GM12878 (cell line): ENCODE measurements around the gene ELF2. TPM values are rescaled to one million over a fixed set of nuclear protein-coding genes. Genes with fewer than 3 reads are reported as not detected.

Source experiments
- ATAC-seq: fragments of 200-7000 bp; cut with Tn5 transposase; 3 replicates; pipeline ENCODE4 v1.9.1; 2020; ENCODE audit warnings: mild to moderate bottlenecking, moderate library complexity
- BruUV-seq: library from RNA; stranded (reverse); fragments of 400-500 nt; replicated peaks from 2 replicates; lab custom pipeline; 2021; lab: Mats Ljungman, UMichigan
- CTCF ChIA-PET: fragments of 300-600 bp; sonication (Branson Sonifier 250); formaldehyde crosslinking; extraction: SDS; loops from one replicate; lab custom pipeline; 2021; ENCODE audit warnings: inconsistent platforms; lab: Yijun Ruan, JAX
- POLR2A ChIA-PET: fragments of 350-600 bp; formaldehyde crosslinking; extraction: SDS; loops from one replicate; lab custom pipeline; 2021; ENCODE audit warnings: inconsistent platforms; lab: Charles Lee
- RAD21 ChIA-PET: fragments of 300-600 bp; sonication (Branson Sonifier 250); formaldehyde crosslinking; loops from one replicate; lab custom pipeline; 2023; ENCODE audit warnings: antibody characterized with exemption; ENCODE audit not compliant: unreplicated experiment; lab: Charles Lee
- SMC1A ChIA-PET: fragments of 300-600 bp; sonication (Branson Sonifier 250); formaldehyde crosslinking; loops from one replicate; lab custom pipeline; 2023; ENCODE audit not compliant: unreplicated experiment, uncharacterized antibody; lab: Charles Lee
- DNase-seq: peaks from one replicate; pipeline ENCODE4 v3.0.0-alpha.2; 2011; ENCODE audit warnings: low read depth, low spot score
- FAIRE-seq: peaks from 3 replicates; lab custom pipeline; 2011; peaks lifted over from hg19 to GRCh38; lab: Jason Lieb, UNC
- H2AFZ ChIP-seq: 2 replicates; pipeline ENCODE4 v1.6.0; 2011; ENCODE audit warnings: low read depth, low read length, control low read depth; ENCODE audit not compliant: control insufficient read depth
- H3K27ac ChIP-seq: 2 replicates; pipeline ENCODE4 v1.5.1; 2011; ENCODE audit warnings: control low read depth; ENCODE audit not compliant: control insufficient read depth, insufficient read depth
- H3K27me3 ChIP-seq, 2 experiments: replicated peaks in 1 of 2; 2 replicates each; pipeline versions ENCODE4 v1.6.0 to v1.6.1; 2011; ENCODE audit warnings: low read length in 1 of 2; ENCODE audit not compliant: control insufficient read depth in 2 of 2, insufficient read depth in 2 of 2
- H3K36me3 ChIP-seq, 2 experiments: 2 replicates each; pipeline ENCODE4 v1.5.1; 2011; ENCODE audit warnings: low read length in 1 of 2; ENCODE audit not compliant: control insufficient read depth in 2 of 2, insufficient read depth in 2 of 2
- H3K4me1 ChIP-seq: 2 replicates; pipeline ENCODE4 v1.6.1; 2011; ENCODE audit warnings: mild to moderate bottlenecking, low read length, moderate library complexity, mixed read lengths; ENCODE audit not compliant: control insufficient read depth, insufficient read depth
- H3K4me2 ChIP-seq: 2 replicates; pipeline ENCODE4 v1.6.0; 2011; ENCODE audit warnings: control low read depth; ENCODE audit not compliant: control insufficient read depth, insufficient read depth
- H3K4me3 ChIP-seq: fragments of 200-600 bp; sonication (generic); 2 replicates; pipeline ENCODE4 v1.5.1; 2016
- H3K79me2 ChIP-seq: 2 replicates; pipeline ENCODE4 v1.6.0; 2011; ENCODE audit warnings: low read length; ENCODE audit not compliant: control insufficient read depth, insufficient read depth
- H3K9ac ChIP-seq: 2 replicates; pipeline ENCODE4 v1.8.0; 2011; ENCODE audit warnings: low read length, control low read depth, mixed read lengths; ENCODE audit not compliant: control insufficient read depth, insufficient read depth
- H3K9me3 ChIP-seq: replicated peaks from 3 replicates; pipeline ENCODE4 v1.5.1; 2011; ENCODE audit warnings: mild to moderate bottlenecking, low read length; ENCODE audit not compliant: control insufficient read depth, insufficient read depth
- H4K20me1 ChIP-seq: 2 replicates; pipeline ENCODE4 v1.6.0; 2011; ENCODE audit not compliant: control insufficient read depth, insufficient read depth
- PAX5 ChIP-seq: IDR thresholded peaks from 2 replicates; pipeline ENCODE4 v1.6.1; 2011; ENCODE audit warnings: low read depth, low read length, borderline replicate concordance
- SIN3A ChIP-seq: IDR thresholded peaks from 2 replicates; pipeline ENCODE4 v1.6.1; 2012; ENCODE audit warnings: low read depth, low read length, improper control_type of control experiment
- SMARCA5 ChIP-seq: fragments of 450-650 bp; IDR thresholded peaks from 2 replicates; pipeline ENCODE4 v1.6.1; 2017; ENCODE audit warnings: mild to moderate bottlenecking
- WGBS: methylation state at CpG from one replicate; pipeline ENCODE4 v1.1.6; 2016; ENCODE audit warnings: low lambda C conversion rate; ENCODE audit not compliant: insufficient replicate concordance, insufficient coverage; ENCODE audit errors: missing lambda C conversion rate; 5-methylcytosine and 5-hydroxymethylcytosine counted together
- in situ Hi-C: fragments of 300-500 bp; cut with MboI; formaldehyde crosslinking; loops from 9 replicates; pipeline ENCODE4 v1.14.3; 2018; ENCODE audit warnings: mixed read lengths
- intact Hi-C: fragments of 100-400 bp; cut with micrococcal nuclease; formaldehyde crosslinking; loops from one replicate; pipeline ENCODE4 v1.14.2; 2022; ENCODE audit not compliant: unreplicated experiment
- polyA plus RNA-seq, 11 experiments: library from polyadenylated mRNA; depleted of rRNA in 4 of 11; unstranded in 6 of 11; stranded (reverse) in 5 of 11; fragments of >200 nt; fragmentation: Nextera tagmentation in 4 of 11; fragmentation: Illumina TruSeq in 1 of 11; extraction: Ambion mirVana in 4 of 11; extraction: Trizol in 1 of 11; gene quantifications; 1 replicate in 1 of 11; 2 replicates in 10 of 11; pipeline versions ENCODE4 v1.2.1 to v1.2.3, GENCODE V29; 2011 to 2016; ENCODE audit warnings: inconsistent platforms in 2 of 11, missing spikeins in 2 of 11, low read depth in 1 of 11
- total RNA-seq, 4 experiments: library from RNA; depleted of rRNA in 3 of 4; stranded (reverse); fragments of >200 nt in 3 of 4; fragmentation: Illumina TruSeq in 1 of 4; extraction: Trizol in 1 of 4; gene quantifications; 2 replicates each; pipeline versions ENCODE4 v1.2.1 to v1.2.3, GENCODE V29; 2013 to 2021
- TF ChIP-seq, protein P1 (sequence below): fragments of 450-650 bp; IDR thresholded peaks from 2 replicates; pipeline ENCODE4 v1.6.1; 2018; ENCODE audit warnings: mild to moderate bottlenecking, low read depth, moderate library complexity; ENCODE audit not compliant: partially characterized antibody
- TF ChIP-seq, protein P2 (sequence below): IDR thresholded peaks from 2 replicates; pipeline ENCODE4 v1.6.1; 2011; ENCODE audit warnings: low read depth, mild to moderate bottlenecking, low read length, moderate library complexity, borderline replicate concordance; ENCODE audit errors: extremely low read depth
- TF ChIP-seq, protein P3 (sequence below): fragments of 450-650 bp; conservative IDR thresholded peaks from 2 replicates; pipeline ENCODE4 v1.6.1; 2017; ENCODE audit warnings: mild to moderate bottlenecking, moderate library complexity
- TF ChIP-seq, protein P4 (sequence below): fragments of 450-650 bp; IDR thresholded peaks from 2 replicates; pipeline ENCODE4 v1.6.1; 2017; ENCODE audit warnings: mild to moderate bottlenecking, moderate library complexity

The ELF2 gene
- total and polyA plus RNA-seq, 10 of the 15 experiments (the other 5 are each of a cell fraction or from before 2014, with no cell fraction given): 10.5 to 30.1 (median 20.5) TPM

DNA sequence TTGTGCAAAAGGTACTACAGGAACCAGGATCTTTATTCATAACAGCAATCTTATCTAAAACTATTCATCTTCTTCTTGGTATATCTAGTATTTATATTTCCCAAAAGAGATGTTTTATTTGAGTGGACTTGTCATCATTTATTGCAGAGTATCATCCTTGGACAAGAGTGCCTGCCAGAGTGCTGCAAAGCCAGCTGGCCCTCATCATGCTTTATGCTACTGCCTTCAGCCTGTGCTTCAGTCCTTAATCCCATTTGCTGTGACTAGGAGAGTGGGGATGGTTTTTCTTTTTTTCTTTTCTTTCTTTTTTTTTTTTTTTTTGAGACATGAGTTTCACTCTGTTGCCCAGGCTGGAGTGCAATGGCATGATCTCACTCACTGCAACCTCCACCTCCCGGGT, 33.5 kb upstream of the ELF2 start (continued):
- TF ChIP-seq, protein P1, sequence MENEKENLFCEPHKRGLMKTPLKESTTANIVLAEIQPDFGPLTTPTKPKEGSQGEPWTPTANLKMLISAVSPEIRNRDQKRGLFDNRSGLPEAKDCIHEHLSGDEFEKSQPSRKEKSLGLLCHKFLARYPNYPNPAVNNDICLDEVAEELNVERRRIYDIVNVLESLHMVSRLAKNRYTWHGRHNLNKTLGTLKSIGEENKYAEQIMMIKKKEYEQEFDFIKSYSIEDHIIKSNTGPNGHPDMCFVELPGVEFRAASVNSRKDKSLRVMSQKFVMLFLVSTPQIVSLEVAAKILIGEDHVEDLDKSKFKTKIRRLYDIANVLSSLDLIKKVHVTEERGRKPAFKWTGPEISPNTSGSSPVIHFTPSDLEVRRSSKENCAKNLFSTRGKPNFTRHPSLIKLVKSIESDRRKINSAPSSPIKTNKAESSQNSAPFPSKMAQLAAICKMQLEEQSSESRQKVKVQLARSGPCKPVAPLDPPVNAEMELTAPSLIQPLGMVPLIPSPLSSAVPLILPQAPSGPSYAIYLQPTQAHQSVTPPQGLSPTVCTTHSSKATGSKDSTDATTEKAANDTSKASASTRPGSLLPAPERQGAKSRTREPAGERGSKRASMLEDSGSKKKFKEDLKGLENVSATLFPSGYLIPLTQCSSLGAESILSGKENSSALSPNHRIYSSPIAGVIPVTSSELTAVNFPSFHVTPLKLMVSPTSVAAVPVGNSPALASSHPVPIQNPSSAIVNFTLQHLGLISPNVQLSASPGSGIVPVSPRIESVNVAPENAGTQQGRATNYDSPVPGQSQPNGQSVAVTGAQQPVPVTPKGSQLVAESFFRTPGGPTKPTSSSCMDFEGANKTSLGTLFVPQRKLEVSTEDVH: no peak

DNA sequence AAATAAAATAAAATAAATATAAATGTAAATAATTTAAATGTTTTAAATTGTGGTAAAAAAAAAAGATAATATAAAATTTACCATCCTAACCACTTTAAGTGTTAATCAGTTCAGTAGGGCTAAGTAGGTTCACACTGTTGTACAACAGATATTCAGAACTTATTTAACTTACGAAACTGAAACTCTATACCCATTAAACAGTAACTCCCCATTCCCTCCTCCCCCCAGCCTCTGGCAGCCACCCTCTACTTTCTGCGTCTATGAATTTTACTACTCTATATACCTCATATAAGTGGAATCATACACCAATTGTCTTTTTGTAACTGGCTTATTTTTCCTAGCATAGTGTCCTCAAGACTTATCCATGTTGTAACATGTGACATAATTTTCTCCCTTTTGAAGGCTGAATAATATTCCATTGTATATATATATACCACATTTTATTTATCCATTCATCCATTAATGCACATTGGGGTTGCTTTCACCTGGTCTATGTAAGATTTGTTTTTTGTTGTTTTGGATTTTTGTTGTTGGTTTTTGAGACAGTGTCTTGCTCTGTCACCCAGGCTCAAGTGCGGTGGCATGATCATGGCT, 32.5 kb upstream of the ELF2 start:
- H3K36me3 ChIP-seq: no peaks in the 10 kb centered on the region
- no peak overlapping the region for H3K9ac ChIP-seq
- H3K79me2 ChIP-seq: no peaks in the 10 kb centered on the region
- H3K4me1 ChIP-seq: peaks cover 6% of the 10 kb centered on the region
- ATAC-seq (peak; percentile 53), DNase-seq (no peak), FAIRE-seq (no peak)
- 78% methylated on average over 3 of the region's 3 CpGs for WGBS
- no peak overlapping the region for H2AFZ ChIP-seq
- H3K9me3 ChIP-seq: no peaks in the 10 kb centered on the region; the same call in 1 of the 3 replicates
- no peaks in the 10 kb centered on the region for H3K27me3 ChIP-seq
- H3K4me3 ChIP-seq: no peak overlapping the region
- ChIA-PET SMC1A (interaction anchor here (1.0 to 2.8 kb wide), 5 partner anchors 10 to 179 kb away, joined by 3 to 13 read pairs (median 5); no protein-coding TSS in a partner anchor), POLR2A (interaction anchor here (0.5 kb wide), 1 partner anchor 19 kb away, joined by 4 read pairs; no protein-coding TSS in a partner anchor), CTCF (interaction anchor here (0.8 to 1.4 kb wide), 4 partner anchors 9 to 102 kb away, joined by 3 to 6 read pairs (median 3); no protein-coding TSS in a partner anchor), RAD21 (interaction anchor here (0.7 kb wide), 1 partner anchor 222 kb away, joined by 6 read pairs; no protein-coding TSS in a partner anchor)
- no peak overlapping the region for H3K27ac ChIP-seq
- intact Hi-C loops: no loop called here
- in situ Hi-C loops: no loop called here
- BruUV-seq: no TSS peak
- H4K20me1 ChIP-seq: no peaks in the 10 kb centered on the region
- H3K4me2 ChIP-seq: no peak overlapping the region
- TF ChIP-seq, protein P2, sequence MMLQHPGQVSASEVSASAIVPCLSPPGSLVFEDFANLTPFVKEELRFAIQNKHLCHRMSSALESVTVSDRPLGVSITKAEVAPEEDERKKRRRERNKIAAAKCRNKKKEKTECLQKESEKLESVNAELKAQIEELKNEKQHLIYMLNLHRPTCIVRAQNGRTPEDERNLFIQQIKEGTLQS: no peak
- TF ChIP-seq SIN3A (no peak), SMARCA5 (no peak), PAX5 (no peak)
- TF ChIP-seq, protein P3, sequence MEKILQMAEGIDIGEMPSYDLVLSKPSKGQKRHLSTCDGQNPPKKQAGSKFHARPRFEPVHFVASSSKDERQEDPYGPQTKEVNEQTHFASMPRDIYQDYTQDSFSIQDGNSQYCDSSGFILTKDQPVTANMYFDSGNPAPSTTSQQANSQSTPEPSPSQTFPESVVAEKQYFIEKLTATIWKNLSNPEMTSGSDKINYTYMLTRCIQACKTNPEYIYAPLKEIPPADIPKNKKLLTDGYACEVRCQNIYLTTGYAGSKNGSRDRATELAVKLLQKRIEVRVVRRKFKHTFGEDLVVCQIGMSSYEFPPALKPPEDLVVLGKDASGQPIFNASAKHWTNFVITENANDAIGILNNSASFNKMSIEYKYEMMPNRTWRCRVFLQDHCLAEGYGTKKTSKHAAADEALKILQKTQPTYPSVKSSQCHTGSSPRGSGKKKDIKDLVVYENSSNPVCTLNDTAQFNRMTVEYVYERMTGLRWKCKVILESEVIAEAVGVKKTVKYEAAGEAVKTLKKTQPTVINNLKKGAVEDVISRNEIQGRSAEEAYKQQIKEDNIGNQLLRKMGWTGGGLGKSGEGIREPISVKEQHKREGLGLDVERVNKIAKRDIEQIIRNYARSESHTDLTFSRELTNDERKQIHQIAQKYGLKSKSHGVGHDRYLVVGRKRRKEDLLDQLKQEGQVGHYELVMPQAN: no peak
- TF ChIP-seq, protein P4, sequence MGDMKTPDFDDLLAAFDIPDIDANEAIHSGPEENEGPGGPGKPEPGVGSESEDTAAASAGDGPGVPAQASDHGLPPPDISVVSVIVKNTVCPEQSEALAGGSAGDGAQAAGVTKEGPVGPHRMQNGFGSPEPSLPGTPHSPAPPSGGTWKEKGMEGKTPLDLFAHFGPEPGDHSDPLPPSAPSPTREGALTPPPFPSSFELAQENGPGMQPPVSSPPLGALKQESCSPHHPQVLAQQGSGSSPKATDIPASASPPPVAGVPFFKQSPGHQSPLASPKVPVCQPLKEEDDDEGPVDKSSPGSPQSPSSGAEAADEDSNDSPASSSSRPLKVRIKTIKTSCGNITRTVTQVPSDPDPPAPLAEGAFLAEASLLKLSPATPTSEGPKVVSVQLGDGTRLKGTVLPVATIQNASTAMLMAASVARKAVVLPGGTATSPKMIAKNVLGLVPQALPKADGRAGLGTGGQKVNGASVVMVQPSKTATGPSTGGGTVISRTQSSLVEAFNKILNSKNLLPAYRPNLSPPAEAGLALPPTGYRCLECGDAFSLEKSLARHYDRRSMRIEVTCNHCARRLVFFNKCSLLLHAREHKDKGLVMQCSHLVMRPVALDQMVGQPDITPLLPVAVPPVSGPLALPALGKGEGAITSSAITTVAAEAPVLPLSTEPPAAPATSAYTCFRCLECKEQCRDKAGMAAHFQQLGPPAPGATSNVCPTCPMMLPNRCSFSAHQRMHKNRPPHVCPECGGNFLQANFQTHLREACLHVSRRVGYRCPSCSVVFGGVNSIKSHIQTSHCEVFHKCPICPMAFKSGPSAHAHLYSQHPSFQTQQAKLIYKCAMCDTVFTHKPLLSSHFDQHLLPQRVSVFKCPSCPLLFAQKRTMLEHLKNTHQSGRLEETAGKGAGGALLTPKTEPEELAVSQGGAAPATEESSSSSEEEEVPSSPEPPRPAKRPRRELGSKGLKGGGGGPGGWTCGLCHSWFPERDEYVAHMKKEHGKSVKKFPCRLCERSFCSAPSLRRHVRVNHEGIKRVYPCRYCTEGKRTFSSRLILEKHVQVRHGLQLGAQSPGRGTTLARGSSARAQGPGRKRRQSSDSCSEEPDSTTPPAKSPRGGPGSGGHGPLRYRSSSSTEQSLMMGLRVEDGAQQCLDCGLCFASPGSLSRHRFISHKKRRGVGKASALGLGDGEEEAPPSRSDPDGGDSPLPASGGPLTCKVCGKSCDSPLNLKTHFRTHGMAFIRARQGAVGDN: no peak
